Neural progenitor cell (in vitro differentiated cells): ENCODE results near the gene THBS4. TPM values are rescaled to one million over a fixed set of nuclear protein-coding genes. Genes with fewer than 3 reads are reported as not detected.

Experiments used
- DNase-seq: peaks from one replicate; pipeline ENCODE4 v3.0.0-alpha.2; 2016; ENCODE audit warnings: low spot score
- H2AFZ ChIP-seq: fragments of 200-600 bp; sonication (generic); replicated peaks from 2 replicates; pipeline ENCODE4 v1.6.1; 2016; ENCODE audit warnings: antibody characterized with exemption
- H3F3A ChIP-seq: fragments of 200-600 bp; sonication (generic); 2 replicates; pipeline ENCODE4 v1.6.1; 2016; ENCODE audit warnings: antibody characterized with exemption, low read depth
- H3K27ac ChIP-seq: fragments of 200-600 bp; sonication (generic); 2 replicates; pipeline ENCODE4 v1.5.1; 2016; ENCODE audit warnings: mild to moderate bottlenecking
- H3K27me3 ChIP-seq: fragments of 200-600 bp; sonication (generic); 2 replicates; pipeline ENCODE4 v1.6.1; 2016; ENCODE audit warnings: mild to moderate bottlenecking, moderate library complexity
- H3K36me3 ChIP-seq: fragments of 200-600 bp; sonication (generic); 2 replicates; pipeline ENCODE4 v1.5.1; 2016
- H3K4me1 ChIP-seq: fragments of 200-600 bp; sonication (generic); 2 replicates; pipeline ENCODE4 v1.6.1; 2016; ENCODE audit warnings: mixed run types
- H3K4me2 ChIP-seq: fragments of 200-600 bp; sonication (generic); 2 replicates; pipeline ENCODE4 v1.6.1; 2016
- H3K4me3 ChIP-seq: fragments of 200-600 bp; sonication (generic); 2 replicates; pipeline ENCODE4 v1.5.1; 2016
- H3K79me2 ChIP-seq: fragments of 200-600 bp; sonication (generic); 2 replicates; pipeline ENCODE4 v1.6.1; 2016; ENCODE audit warnings: low read depth
- H3K9ac ChIP-seq: fragments of 200-600 bp; sonication (generic); 2 replicates; pipeline ENCODE4 v1.6.1; 2016
- H3K9me3 ChIP-seq: fragments of 200-600 bp; sonication (generic); 2 replicates; pipeline ENCODE4 v1.5.1; 2016; ENCODE audit warnings: low read depth
- H4K20me1 ChIP-seq: fragments of 200-600 bp; sonication (generic); 2 replicates; pipeline ENCODE4 v1.6.1; 2016; ENCODE audit warnings: low read depth
- H3K27ac Mint-ChIP-seq: 3 replicates; pipeline ENCODE4 v1.8.0; 2021; ENCODE audit warnings: mixed read lengths
- H3K27me3 Mint-ChIP-seq: 2 replicates; pipeline ENCODE4 v1.8.0; 2022; ENCODE audit warnings: low read depth, mild to moderate bottlenecking, inconsistent platforms, moderate library complexity, mixed read lengths; ENCODE audit not compliant: insufficient read depth
- H3K36me3 Mint-ChIP-seq: 3 replicates; pipeline ENCODE4 v1.8.0; 2021; ENCODE audit warnings: mixed read lengths
- H3K4me1 Mint-ChIP-seq: 3 replicates; pipeline ENCODE4 v1.8.0; 2021; ENCODE audit warnings: mixed read lengths
- H3K4me3 Mint-ChIP-seq: 3 replicates; pipeline ENCODE4 v1.8.0; 2021; ENCODE audit warnings: mild to moderate bottlenecking, moderate library complexity, mixed read lengths
- H3K9me3 Mint-ChIP-seq: 3 replicates; pipeline ENCODE4 v1.8.0; 2020; ENCODE audit warnings: mixed read lengths
- EZH2 ChIP-seq: fragments of 200-600 bp; sonication (generic); IDR thresholded peaks from 2 replicates; pipeline ENCODE4 v1.6.1; 2017; ENCODE audit warnings: antibody characterized with exemption, mild to moderate bottlenecking, moderate library complexity
- EZH2phosphoT487 ChIP-seq: fragments of 200-600 bp; sonication (generic); IDR thresholded peaks from 2 replicates; pipeline ENCODE4 v1.6.1; 2017; ENCODE audit warnings: antibody characterized with exemption
- total RNA-seq: library from RNA; depleted of rRNA; stranded (reverse); fragments of >200 nt; gene quantifications from 2 replicates; pipeline ENCODE4 v1.2.3, GENCODE V29; 2015; ENCODE audit warnings: low replicate concordance
- TF ChIP-seq, protein P1 (sequence below): fragments of 200-600 bp; sonication (generic); IDR thresholded peaks from 2 replicates; pipeline ENCODE4 v1.5.1; 2017; ENCODE audit warnings: antibody characterized with exemption, mild to moderate bottlenecking

The THBS4 gene
- total RNA-seq, 1 donor from 2014 or later, result 31.6 TPM

DNA sequence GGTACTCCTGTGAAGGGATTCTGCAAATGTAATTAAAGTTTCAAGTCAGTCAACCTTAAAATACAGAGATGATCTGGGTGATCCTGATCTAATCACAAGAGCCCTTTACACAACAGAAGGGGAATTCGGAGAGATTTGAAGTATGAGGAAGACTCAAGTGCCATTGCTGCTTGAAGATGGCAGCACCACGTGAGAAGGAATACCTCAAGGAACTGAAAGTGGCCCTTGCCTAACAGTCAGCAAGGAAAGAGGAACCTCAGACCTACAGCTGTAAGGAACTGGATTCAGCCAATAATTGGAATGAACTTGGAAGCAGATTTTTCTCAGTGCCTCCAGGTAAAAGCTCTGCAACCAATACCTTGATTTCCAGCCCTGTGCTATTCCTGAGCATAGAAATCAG, 87.4 kb downstream of the THBS4 start:
- Histone ChIP-seq H3K27ac (no peak overlapping the region), H2AFZ (no peak overlapping the region), H3K36me3 (no peaks in the 10 kb centered on the region), H3K9ac (no peak overlapping the region), H3K4me2 (no peak overlapping the region), H3F3A (no peaks in the 10 kb centered on the region), H3K9me3 (no peaks in the 10 kb centered on the region), H3K4me3 (no peak overlapping the region), H4K20me1 (no peaks in the 10 kb centered on the region), H3K27me3 (no peaks in the 10 kb centered on the region), H3K4me1 (no peaks in the 10 kb centered on the region), H3K79me2 (no peaks in the 10 kb centered on the region)
- no peak for DNase-seq
- TF ChIP-seq, protein P1, sequence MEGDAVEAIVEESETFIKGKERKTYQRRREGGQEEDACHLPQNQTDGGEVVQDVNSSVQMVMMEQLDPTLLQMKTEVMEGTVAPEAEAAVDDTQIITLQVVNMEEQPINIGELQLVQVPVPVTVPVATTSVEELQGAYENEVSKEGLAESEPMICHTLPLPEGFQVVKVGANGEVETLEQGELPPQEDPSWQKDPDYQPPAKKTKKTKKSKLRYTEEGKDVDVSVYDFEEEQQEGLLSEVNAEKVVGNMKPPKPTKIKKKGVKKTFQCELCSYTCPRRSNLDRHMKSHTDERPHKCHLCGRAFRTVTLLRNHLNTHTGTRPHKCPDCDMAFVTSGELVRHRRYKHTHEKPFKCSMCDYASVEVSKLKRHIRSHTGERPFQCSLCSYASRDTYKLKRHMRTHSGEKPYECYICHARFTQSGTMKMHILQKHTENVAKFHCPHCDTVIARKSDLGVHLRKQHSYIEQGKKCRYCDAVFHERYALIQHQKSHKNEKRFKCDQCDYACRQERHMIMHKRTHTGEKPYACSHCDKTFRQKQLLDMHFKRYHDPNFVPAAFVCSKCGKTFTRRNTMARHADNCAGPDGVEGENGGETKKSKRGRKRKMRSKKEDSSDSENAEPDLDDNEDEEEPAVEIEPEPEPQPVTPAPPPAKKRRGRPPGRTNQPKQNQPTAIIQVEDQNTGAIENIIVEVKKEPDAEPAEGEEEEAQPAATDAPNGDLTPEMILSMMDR, result no peak
- TF ChIP-seq EZH2 (no peak), EZH2phosphoT487 (no peak)
- Mint-ChIP-seq H3K27ac (no peak overlapping the region), H3K4me3 (no peak overlapping the region), H3K9me3 (peaks cover 5% of the 10 kb centered on the region), H3K36me3 (peaks cover 2% of the 10 kb centered on the region), H3K4me1 (peaks cover 4% of the 10 kb centered on the region), H3K27me3 (peaks cover 7% of the 10 kb centered on the region)

DNA sequence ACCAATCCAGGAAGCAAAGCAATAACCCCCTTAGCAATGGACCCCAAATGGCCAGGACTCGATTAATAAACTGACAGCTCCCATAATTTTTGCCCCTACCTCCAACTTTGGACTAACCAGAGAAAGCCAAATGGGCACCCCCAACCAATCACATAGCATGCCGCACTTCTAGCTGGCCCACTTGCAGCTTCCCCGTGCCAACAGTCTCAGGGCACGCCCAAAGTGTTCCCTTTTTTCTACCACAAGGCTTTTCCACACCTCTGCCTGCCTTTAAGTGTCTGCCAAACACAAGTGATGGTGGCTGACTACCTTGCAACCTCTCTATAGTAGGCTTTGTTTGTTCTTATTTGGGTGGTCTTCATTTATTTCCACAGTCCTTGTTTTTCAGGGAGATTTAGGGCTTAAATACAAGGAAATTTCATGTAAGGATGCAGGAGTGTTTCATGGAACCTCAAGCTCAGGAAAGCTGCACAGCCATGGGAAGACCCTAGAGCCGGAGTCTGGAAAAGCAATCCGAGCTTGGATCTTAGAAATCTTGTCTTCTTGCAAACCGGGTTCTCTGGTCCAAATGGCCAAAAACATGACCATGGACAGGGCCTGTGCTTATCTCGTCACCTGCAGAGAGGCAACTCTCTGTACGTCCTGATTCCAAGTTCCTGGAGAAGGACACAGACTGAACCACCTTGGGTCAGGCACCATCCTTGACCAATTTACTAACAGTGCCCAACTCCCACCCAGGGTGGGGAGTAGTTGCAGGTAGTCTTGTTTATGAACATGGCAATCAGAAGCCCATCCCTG, 89.2 kb downstream of the THBS4 start:
- Histone ChIP-seq H3K79me2 (no peaks in the 10 kb centered on the region), H3K27me3 (no peaks in the 10 kb centered on the region), H3K4me1 (peaks cover 16% of the 10 kb centered on the region), H4K20me1 (no peaks in the 10 kb centered on the region), H3K9ac (no peak overlapping the region), H3F3A (peaks cover 7% of the 10 kb centered on the region), H3K36me3 (no peaks in the 10 kb centered on the region), H3K27ac (no peak overlapping the region), H3K4me3 (no peak overlapping the region), H3K9me3 (no peaks in the 10 kb centered on the region), H2AFZ (no peak overlapping the region), H3K4me2 (no peak overlapping the region)
- peaks cover 5% of the 10 kb centered on the region for H3K9me3 Mint-ChIP-seq
- H3K4me1 Mint-ChIP-seq, result peaks cover 14% of the 10 kb centered on the region
- no peak for DNase-seq
- TF ChIP-seq, protein P1, result no peak
- TF ChIP-seq EZH2, result no peak
- no peak for TF ChIP-seq EZH2phosphoT487
- peaks cover 2% of the 10 kb centered on the region for H3K36me3 Mint-ChIP-seq
- no peak overlapping the region for H3K27ac Mint-ChIP-seq
- peaks cover 7% of the 10 kb centered on the region for H3K27me3 Mint-ChIP-seq
- H3K4me3 Mint-ChIP-seq, result no peak overlapping the region

- Histone ChIP-seq H3K27ac (no peak overlapping the region), H3K9me3 (no peaks in the 10 kb centered on the region), H3K27me3 (no peaks in the 10 kb centered on the region), H3K4me2 (no peak overlapping the region), H3K4me1 (peaks cover 16% of the 10 kb centered on the region), H3K36me3 (no peaks in the 10 kb centered on the region), H3F3A (peaks cover 10% of the 10 kb centered on the region), H4K20me1 (no peaks in the 10 kb centered on the region), H3K79me2 (no peaks in the 10 kb centered on the region), H3K4me3 (no peak overlapping the region), H2AFZ (no peak overlapping the region), H3K9ac (no peak overlapping the region)
- TF ChIP-seq, protein P1, result no peak
- TF ChIP-seq EZH2phosphoT487 (no peak), EZH2 (no peak)
- Mint-ChIP-seq H3K9me3 (peaks cover 5% of the 10 kb centered on the region), H3K4me1 (peaks cover 14% of the 10 kb centered on the region), H3K36me3 (peaks cover 2% of the 10 kb centered on the region), H3K27ac (no peak overlapping the region), H3K4me3 (no peak overlapping the region), H3K27me3 (peaks cover 6% of the 10 kb centered on the region)
- no peak for DNase-seq
Observed at GRCh38 chr5:80125022-80125961, 90.1 kb downstream of the THBS4 start.
